ENCODE measurements around the gene ARFGEF3.
"Not testable (repeated sequence)": the region's sequence is repeated elsewhere in the genome, so short reads cannot be mapped to it uniquely, and the experiment has no call there.

Gene ARFGEF3

DNA sequence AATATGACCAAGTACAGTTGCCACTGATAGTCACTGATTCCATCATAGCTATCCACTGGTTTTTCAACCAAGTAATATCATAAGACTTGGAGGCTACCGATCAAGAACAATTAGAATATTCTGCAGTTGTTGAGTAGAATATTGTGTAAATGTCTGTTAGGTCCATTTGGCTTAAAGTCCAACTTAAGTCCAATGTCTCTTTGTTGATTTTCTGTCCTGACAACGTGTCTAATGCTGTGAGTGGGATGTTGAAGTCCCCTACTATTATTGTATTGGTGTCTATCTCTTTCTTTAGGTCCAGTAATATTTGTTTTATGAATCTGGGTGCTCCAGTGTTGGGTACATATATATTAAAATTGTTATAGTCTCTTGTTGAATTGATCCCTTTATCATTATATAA is 13.9 kb downstream of the ARFGEF3 start:
- no peak for FAIRE-seq

DNA sequence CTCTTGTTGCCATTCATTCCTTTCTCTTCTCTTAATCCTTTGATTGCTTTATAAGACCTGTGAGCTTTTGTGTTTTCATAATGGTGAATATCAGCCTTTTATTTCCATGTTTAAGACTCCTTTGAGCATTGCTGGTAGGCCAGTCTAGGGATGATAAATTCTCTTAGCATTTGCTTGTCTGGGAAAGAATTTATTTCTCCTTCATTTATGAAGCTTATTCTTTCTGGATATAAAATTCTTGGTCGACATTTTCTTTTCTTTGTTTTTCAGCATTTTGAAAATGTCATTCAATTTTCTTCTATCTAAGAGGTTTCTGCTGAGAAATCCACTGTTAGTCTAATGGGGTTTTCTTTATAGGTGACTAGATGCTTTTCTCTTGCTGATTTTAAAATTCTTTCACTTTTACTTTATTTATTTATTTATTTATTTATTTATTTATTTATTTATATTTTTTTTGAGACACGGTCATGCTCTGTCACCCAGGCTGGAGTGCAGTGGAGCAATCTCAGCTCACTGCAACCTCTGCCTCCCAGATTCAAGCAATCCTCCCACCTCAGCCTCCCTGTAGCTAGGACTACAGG is 15.0 kb downstream of the ARFGEF3 start:
- FAIRE-seq: no peak

DNA sequence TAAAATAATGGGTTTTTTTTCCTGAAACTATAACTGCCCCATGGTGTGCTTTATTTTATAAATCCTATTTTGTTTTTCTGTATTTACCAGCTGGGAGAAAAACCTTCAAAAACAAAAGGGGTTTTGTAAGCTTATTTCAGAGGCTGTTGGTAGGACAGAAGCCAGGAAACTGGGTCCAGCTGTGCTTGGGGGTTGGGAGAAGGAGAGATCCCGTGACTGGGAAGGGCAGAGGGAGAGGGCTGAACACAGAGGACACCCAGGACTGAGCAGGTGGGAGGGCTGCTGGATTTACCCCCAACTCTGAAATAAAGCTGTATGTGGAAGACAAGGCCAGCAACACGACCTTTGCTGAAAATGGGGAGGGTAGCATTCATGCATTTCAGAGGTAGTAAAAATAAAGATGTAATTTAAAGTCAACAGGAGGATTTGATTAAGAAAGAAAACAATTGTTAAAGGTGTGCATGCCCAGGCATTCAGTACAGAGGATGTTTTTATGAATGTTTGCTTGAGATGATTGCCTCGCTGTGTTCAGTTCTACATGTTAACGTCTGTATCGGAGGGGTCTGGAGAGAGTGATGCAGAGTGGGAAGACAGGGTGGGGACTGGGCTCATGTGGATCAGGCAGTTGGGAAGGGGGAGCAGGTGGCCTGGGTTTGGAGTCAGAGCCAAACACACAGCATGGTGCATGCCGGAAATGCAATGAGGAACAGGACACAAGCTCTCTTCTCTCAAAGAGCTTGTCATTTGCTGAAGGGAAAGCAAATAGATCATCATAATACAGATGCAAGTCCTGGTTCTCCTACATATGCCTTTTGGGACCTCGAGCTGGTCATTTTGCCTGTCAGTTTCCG is 21.4 kb downstream of the ARFGEF3 start:
- no peak for FAIRE-seq

DNA sequence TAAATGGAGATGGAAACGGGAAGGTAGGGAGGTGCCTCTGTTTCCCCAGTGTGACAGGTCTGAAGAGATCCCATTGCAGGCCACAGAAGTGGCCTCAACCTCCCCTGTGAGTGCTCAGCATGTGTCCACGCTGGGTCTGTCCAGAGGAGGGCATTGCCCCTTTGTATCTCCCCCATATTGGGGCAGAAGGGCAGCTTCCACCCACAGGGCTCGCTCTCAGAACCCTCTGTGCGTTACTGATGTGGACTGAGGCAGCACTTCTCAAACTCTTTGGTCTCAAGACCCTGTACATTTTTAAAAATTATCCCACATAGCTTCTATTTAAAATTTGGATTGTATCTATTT is 22.0 kb downstream of the ARFGEF3 start:
- FAIRE-seq: no peak

DNA sequence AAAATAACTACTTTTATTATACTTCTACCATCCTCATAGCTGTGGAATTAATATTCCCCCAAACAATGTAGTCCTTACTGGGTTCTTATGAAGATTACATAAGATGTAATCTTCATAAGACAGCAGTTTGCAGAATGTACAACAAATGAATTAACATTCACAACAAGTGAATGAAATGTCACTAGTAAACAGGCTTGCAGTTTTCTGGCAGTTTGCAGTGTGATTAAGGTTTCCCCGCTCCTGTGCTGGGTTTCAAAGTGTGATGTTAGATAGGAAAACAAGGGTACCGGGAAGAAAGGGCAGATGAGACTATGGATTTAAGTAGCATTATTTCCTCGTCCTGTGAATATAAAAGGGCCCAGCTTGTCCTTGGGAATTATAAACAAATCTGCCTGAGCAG is 22.5 kb downstream of the ARFGEF3 start:
- FAIRE-seq: no peak

DNA sequence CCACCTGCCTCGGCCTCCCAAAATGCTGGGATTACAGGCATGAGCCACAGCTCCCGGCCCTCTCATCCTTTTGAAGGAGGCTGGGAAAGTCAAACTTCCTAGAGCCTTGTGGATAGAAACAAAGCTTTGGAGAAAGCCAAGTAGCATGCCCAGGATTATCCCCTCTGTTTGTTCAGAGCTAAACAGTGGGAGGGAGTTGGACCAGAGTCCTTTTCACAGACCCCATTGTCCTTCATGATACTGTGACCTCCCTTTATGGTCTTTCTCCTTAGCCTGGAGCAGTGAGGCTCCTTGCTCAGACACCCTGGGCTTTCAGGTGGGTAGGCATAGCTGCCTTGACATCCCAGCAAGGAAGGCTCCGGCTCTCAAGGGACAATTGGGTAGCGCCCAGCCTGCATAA is 25.4 kb downstream of the ARFGEF3 start:
- no peak for FAIRE-seq

DNA sequence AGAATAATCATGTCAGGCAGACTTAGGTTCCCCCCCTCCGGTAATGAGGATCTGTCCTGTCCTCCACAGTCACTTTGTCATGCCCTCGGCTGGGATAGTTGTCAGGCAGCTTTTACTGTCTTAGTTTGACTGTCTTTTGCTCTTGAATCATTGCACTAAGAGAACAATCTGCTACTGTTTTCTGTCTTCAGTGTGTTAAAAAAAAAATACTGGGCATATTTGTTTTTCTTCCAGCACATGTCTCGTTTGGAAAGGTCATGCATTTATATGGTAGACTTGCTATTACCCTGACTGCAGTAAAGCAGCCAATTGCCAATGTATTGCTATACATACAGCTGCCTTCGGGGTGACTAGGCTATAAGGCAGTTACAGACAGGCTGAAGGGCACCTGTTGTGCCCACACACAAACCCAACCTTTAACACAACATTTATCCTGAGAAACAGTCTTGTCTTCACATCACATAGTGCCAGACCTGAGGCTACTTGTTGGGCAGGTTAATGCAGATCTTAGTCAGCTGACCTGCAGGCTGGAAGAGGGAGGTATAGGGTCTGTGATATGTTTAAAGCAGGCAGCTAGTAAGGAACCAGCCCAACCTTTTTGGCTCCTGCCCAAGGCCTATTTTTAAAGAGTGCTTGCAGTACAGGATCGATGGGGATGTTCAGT is 26.7 kb downstream of the ARFGEF3 start:
- no peak for FAIRE-seq

DNA sequence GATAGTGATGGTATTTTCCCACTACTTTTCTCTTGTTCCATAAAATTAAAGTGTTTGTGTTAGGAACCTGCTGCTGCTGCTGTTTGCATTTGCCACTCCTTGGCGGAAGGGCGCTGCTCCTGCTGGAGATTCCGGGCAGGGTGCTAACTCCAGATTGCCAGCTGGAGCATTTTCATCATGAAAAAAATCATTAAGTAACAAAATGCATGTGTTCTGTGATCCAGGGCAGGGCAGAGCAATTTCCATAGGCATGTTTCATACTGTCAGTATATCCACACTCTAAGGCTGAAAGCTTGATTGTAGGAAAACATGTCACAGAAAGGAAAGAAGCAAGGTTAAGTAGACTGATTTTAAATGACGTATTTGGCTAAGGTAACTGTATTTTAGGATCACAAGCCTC is 32.5 kb downstream of the ARFGEF3 start:
- no peak for FAIRE-seq

DNA sequence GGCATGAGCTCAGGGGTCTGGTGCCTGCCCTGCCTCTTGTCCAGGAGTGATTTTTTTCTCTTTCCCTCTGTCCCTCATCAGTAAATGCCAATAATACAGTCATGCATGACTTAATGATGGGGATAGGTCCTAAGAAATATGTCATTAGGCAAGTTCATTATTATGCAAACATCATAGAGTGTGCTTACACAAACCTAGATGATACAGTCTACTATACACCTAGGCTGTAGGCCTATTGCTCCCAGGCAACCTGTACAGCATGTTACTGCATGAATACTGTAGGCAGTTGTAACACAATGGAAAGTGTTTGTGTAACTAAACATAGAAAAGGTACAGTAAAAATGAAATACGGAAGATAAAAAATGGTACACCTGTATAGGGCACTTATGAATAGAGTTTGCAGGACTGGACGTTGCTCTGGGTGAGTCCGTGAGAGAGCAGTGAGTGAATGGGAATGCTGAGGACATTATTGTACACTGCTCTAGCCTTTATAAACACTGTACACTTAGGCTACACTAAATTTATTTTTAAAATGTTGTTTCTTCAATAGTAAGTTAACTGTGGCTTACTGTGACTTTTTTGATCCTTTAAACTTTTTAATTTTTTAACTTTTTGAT is 34.5 kb downstream of the ARFGEF3 start:
- FAIRE-seq: no peak

DNA sequence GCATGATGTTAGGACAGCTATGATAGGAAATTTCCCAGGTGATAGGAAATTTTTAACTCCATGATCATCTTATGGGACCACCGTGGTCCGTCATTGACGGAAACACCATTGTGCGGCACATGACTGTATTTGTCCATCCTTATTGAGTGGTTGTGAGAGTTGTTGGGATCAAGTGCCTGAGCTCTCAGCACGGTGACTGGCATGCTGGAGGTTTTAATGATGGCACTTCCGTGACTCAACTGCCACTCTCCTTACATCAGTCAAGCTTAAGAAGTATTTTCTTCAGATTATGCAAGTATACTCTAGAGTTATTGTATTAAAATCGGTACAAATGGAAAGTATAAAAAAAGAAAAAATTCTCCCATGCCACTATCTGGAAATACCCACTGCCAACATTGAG is 35.8 kb downstream of the ARFGEF3 start:
- FAIRE-seq: no peak

DNA sequence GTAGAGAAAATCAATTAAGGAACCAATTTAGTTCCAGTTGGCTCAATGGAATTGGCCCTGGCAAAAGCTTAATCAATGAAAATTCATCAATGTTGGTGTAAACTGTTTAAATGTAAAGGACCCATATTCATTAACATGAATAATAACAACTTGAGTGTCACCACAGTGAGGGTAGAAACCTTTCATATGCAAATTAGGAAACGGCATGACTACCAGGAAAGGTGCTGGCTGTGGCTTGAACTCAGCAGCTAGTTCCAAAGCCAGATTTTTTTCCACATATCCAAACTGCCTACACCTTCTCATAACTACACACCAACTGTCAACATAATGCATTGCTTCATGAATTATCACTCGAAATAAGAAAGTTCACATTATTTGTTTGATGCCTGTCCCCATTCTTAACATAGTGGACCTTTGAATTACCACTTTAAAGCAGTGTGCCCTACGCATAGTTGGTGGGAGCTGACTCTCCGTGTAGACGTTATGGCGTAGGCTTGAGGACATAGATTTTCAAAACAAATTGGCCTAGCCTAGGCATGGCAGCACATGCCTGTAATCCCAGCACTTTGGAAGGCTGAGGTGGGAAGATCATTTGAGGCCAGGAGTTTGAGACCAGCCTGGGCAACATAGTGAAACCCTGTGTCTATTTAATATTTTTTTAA is 36.8 kb downstream of the ARFGEF3 start:
- FAIRE-seq: no peak

DNA sequence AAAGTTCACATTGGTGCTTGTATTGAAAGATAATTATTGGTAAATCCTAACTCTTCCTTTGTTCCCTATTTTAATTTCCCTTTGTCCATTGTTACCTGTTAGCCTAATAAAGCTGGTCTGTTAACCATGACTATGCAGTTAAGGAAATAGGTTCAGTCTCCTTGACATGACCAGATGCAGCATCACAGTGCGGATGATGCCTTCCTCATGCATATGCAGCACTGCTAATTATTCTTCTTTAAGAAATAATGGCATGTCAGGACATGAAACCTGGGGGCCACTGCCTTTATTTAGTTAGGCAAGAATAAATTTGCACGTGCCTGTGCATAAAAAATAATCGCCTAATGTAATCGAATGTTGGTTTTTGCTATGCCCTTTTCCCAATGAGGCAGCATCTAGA is 40.1 kb downstream of the ARFGEF3 start:
- FAIRE-seq: no peak

DNA sequence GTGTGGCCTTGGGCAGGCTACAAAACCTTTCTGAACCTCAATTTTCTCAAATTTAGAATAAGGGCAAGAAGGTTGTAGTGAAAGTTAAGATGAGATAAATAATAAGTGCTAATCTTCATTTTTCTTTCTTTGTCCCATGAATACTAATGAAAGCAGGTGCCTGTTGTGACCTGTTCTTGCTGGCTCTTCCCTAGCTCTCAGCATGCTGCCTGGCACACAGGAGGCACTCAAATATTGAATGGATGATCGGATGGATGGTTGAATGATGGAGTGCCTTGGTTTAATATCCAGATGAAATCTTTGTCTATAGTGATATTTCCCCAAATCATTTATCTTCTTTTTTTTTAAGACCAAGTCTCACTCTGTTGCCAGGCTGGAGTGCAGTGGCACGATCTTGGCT is 41.6 kb downstream of the ARFGEF3 start:
- FAIRE-seq: no peak

DNA sequence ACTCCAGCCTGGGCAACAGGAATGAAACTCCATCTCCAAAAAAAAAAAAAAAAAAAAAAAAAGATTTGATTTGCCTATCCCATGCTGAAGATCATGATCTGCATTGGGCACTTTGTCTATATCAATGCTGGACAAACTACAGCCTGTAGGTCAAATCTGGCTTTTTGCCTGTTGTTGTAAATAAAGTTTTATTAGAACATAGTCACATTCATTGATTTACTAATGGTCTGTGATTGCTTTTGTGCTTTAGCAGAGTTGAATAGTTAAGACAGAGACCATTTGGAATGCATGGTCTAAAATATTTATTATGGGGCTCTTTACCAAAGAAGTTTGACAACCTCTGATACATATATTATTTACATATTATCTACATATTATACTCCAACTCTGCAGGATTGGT is 42.6 kb downstream of the ARFGEF3 start:
- FAIRE-seq: no peak

DNA sequence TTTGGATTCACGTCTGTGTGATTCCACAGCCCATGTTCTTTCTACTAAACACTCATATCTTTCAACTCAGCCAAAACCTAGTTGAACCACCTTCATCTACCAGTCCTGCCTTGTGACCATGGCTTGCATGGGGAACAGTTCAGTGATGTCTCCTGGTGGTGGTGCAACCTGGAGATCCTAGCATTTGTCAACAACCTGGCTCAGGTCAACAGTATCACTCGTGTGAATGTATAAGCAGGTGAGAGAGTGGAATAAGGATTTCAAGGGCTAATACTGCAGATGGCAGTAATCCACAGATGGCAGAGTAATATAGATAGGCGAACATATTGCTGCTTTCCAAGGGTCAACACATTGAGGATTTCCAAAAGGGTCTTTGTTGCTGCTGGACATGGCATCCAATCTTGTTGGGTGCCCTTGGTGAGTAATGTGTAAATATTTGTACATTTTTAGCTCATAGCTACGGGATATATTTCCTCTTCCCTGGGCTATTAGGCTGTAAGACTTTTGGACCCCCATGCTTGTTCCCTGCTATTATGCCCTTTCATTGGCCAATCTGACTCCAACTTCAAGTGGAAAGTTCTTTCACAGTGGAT is 43.1 kb downstream of the ARFGEF3 start:
- FAIRE-seq: no peak

DNA sequence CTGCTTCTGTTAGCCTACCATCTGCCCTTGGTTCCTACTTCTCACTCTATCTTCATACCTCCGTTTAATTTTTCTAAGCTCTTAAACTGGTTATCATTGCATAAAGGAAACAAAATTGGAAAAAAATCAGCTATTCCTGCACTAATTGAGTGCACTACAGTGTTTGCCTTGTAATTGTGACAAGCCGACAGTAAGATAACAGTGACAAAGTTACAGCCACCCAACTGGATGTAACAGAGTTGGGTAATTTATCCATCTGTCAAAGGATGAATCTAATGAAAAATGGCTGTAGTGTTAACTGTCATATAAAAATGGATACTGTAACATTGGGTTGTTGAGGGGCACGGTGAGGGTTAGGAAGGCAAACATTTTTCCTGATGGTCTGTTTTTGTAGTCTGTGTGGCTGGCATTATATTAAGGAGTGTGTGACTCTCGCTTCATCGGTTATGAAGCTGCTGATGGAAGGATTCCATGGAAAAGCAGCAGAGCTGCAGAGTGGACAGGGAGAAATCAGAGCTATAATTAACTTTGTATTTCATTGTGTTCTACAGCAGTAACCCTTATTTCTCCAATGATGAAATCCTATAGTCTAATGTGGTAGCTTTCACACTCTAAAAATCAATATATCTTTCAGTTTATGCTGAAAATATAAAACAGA is 43.8 kb downstream of the ARFGEF3 start:
- FAIRE-seq: no peak

DNA sequence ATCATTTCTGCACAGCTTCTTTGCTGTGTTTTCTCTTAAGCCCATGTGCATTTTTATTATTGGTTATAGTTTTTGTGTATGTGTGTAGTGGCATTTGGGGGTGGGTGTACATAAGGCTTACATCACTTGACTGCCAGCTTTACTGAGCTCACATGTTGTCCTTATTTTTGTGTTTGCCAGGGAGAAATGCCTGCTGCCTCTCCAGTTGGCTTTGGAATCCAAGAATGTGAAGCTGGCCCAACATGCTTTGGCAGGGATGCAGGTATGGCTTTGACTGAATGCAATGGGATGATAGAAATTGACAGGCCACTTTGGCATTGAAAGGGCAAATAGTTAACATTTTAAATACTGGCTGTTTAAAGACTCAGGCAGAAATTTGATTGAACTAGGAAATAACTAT is 45.1 kb downstream of the ARFGEF3 start:
- FAIRE-seq: no peak

DNA sequence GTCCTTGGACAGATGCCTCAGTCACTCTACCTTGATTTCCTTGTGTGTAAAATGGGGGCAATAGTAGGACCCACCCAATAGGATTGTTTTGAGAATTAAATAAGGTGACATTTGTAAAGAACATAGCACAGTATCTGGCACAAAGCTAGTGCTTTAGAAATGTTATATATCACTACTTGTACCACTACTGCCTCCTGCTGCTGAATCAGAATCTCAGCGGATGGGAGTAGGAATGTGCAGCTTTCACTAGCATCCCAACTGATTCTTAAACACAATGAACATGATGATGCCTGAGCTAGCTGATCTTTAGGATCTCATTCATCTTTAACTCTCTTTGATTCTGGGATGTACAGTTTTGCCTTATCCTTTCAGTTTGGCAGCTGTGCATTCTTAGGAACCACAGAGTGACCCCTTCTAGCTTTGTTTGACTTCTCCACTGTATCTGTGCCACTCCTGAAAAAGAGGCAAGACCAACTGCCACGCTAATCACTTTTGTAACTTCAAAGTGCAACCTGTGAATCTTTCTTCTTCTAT is 49.4 kb downstream of the ARFGEF3 start:
- FAIRE-seq: no peak

DNA sequence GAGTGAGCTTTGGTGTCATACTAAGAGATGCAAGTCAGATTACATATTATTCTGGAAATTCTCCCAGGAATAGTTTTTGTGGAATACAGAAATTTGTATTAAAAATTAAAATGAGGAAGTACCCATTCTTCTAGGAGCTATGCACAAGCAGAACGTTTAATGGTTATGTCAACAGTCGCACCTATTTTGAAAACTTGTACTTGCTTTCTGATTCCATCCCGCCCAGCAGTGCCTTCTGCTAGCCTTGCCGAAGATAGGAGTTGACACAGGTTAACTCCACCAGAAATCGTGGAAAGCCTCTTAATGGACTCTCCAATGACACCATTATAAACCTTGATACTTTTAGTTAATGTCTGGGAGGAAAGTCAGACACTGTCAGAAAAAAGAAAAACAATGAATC is 49.9 kb downstream of the ARFGEF3 start:
- FAIRE-seq: no peak

DNA sequence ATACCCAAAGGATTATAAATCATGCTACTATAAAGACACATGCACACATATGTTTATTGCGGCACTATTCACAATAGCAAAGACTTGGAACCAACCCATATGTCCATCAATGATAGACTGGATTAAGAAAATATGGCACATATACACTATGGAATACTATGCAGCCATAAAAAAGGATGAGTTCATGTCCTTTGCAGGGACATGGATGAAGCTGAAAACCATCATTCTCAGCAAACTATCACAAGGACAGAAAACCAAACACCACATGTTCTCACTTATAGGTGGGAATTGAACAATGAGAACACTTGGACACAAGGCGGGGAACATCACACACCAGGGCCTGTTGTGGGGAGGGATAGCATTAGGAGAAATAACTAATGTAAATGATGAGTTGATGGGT is 50.8 kb downstream of the ARFGEF3 start:
- not testable (repeated sequence) for FAIRE-seq

DNA sequence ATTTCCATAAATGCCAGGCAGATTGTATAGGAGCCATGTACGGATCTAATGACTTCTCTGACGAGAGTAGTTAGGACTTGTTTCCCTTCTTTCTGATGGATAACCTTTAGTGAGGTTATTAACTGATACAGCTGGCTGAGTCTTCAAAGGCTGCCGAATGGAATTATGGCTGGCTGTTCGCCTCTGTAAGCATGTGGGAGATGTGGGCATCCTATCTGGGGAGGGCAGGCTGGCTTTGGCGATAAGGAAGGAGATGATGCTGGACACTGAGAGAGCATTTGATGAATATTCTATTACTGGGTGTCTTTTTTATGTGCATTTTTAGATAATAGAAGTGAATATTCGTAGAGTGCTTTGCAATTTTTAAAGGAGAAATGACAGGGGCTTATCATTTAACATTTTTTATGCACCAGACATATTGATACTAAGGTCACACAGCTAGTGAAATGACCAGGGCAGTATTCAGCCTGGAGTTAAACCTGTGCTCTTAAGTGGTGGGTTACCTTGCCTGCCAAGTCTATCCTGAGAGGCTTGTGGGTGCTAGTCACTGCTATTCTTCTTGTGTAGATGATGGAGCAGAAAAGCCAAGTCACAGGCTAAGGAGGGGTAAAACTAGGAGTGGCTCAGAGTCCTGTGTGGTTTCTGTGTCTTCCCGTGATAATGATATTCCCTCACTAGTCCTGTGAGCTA is 53.5 kb downstream of the ARFGEF3 start:
- no peak for FAIRE-seq

Measured in colon (tissue), 2 donors.